PC-9 (cell line): ENCODE measurements around the gene ZSWIM3. TPM values are rescaled to one million over a fixed set of nuclear protein-coding genes. Genes with fewer than 3 reads are reported as not detected.
"Not testable (repeated sequence)": the region's sequence is repeated elsewhere in the genome, so short reads cannot be mapped to it uniquely, and the experiment has no call there.

Experiments
- BruUV-seq: library from RNA; stranded (reverse); fragments of 400-500 nt; replicated peaks from 2 replicates; lab custom pipeline; 2021; lab: Mats Ljungman, UMichigan
- CTCF ChIA-PET: fragments of 300-600 bp; sonication (Branson Sonifier 250); formaldehyde crosslinking; loops from one replicate; lab custom pipeline; 2022; ENCODE audit warnings: antibody characterized with exemption; lab: Charles Lee
- POLR2A ChIA-PET: fragments of 300-600 bp; sonication (Branson Sonifier 250); formaldehyde crosslinking; loops from one replicate; lab custom pipeline; 2022; ENCODE audit warnings: antibody characterized with exemption; ENCODE audit not compliant: unreplicated experiment; lab: Charles Lee
- DNase-seq, 2 experiments: peaks; one replicate each; pipeline versions ENCODE4 v3.0.0 to v3.0.0-alpha.2; 2015 to 2022; ENCODE audit warnings: mixed read lengths in 1 of 2
- H2AFZ ChIP-seq: fragments of 200-600 bp; sonication (generic); 2 replicates; pipeline ENCODE4 v1.8.1; 2017; ENCODE audit warnings: antibody characterized with exemption
- H3F3A ChIP-seq: fragments of 200-600 bp; sonication (generic); 2 replicates; pipeline ENCODE4 v1.8.1; 2017; ENCODE audit warnings: antibody characterized with exemption, mild to moderate bottlenecking, low read depth; ENCODE audit not compliant: insufficient read depth
- H3K27ac ChIP-seq: fragments of 200-600 bp; sonication (generic); 2 replicates; pipeline ENCODE4 v1.6.1; 2016; ENCODE audit warnings: mixed run types
- H3K27me3 ChIP-seq: fragments of 200-600 bp; sonication (generic); 2 replicates; pipeline ENCODE4 v1.6.1; 2016; ENCODE audit warnings: low read depth, mixed run types; ENCODE audit not compliant: insufficient read depth
- H3K36me3 ChIP-seq: fragments of 200-600 bp; sonication (generic); 2 replicates; pipeline ENCODE4 v1.6.1; 2016; ENCODE audit warnings: low read depth, mixed run types
- H3K4me1 ChIP-seq: fragments of 200-600 bp; sonication (generic); replicated peaks from 2 replicates; pipeline ENCODE4 v1.6.1; 2016; ENCODE audit warnings: mixed run types; ENCODE audit not compliant: insufficient read depth
- H3K4me2 ChIP-seq: fragments of 200-600 bp; sonication (generic); 2 replicates; pipeline ENCODE4 v1.6.1; 2017; ENCODE audit warnings: mixed run types
- H3K4me3 ChIP-seq: fragments of 200-600 bp; sonication (generic); 2 replicates; pipeline ENCODE4 v1.6.1; 2016; ENCODE audit warnings: mixed run types
- H3K79me2 ChIP-seq: fragments of 200-600 bp; sonication (generic); 2 replicates; pipeline ENCODE4 v1.6.1; 2017; ENCODE audit warnings: low read depth, mixed run types
- H3K9me2 ChIP-seq: fragments of 200-600 bp; sonication (generic); 2 replicates; pipeline ENCODE4 v1.8.1; 2017; ENCODE audit warnings: mild to moderate bottlenecking; ENCODE audit not compliant: insufficient read depth
- H3K9me3 ChIP-seq: fragments of 200-600 bp; sonication (generic); 2 replicates; pipeline ENCODE4 v1.8.1; 2016; ENCODE audit warnings: low read depth; ENCODE audit not compliant: insufficient read depth
- H4K20me1 ChIP-seq: fragments of 200-600 bp; sonication (generic); 2 replicates; pipeline ENCODE4 v1.8.1; 2017; ENCODE audit not compliant: insufficient read depth
- CTCF ChIP-seq: fragments of 200-600 bp; sonication (generic); conservative IDR thresholded peaks from 2 replicates; pipeline ENCODE4 v1.6.1; 2017; ENCODE audit warnings: mixed run types, antibody characterized with exemption, mild to moderate bottlenecking, moderate library complexity
- EZH2 ChIP-seq: fragments of 200-600 bp; sonication (generic); IDR thresholded peaks from 2 replicates; pipeline ENCODE4 v1.8.0; 2017; ENCODE audit warnings: antibody characterized with exemption, low read depth
- intact Hi-C: fragments of 100-400 bp; cut with micrococcal nuclease; formaldehyde crosslinking; loops from one replicate; pipeline ENCODE4 v1.10.0; 2022; ENCODE audit not compliant: unreplicated experiment
- total RNA-seq: library from RNA; stranded (reverse); gene quantifications from 2 replicates; pipeline ENCODE4 v1.2.3, GENCODE V29; 2021

The ZSWIM3 gene
- total RNA-seq, 1 experiment from 2014 or later, result 2.7 TPM

GRCh38 chr20:45872626-45873025, 15.2 kb downstream of the ZSWIM3 start:
- intact Hi-C loops, result no loop called here
- no TSS peak for BruUV-seq
- H2AFZ ChIP-seq, result no peak overlapping the region
- ChIA-PET POLR2A (no interaction called here), CTCF (no interaction called here)
- no peaks in the 10 kb centered on the region for H3K9me3 ChIP-seq
- no peaks in the 10 kb centered on the region for H4K20me1 ChIP-seq
- H3K9me2 ChIP-seq, result no peaks in the 10 kb centered on the region
- no peaks in the 10 kb centered on the region for H3K27me3 ChIP-seq
- H3K36me3 ChIP-seq, result no peaks in the 10 kb centered on the region
- TF ChIP-seq EZH2 (no peak), CTCF (no peak)
- peaks cover 27% of the 10 kb centered on the region for H3K4me1 ChIP-seq
- H3F3A ChIP-seq, result peaks cover 22% of the 10 kb centered on the region; the same call in 1 of the 2 replicates
- H3K4me3 ChIP-seq, result no peak overlapping the region
- H3K27ac ChIP-seq, result peak overlapping the region; percentile 21
- DNase-seq, result peak; percentile 41 to 77
- no peaks in the 10 kb centered on the region for H3K79me2 ChIP-seq
- H3K4me2 ChIP-seq, result peak overlapping the region; percentile 34

GRCh38 chr20:45873409-45874103, 16.1 kb downstream of the ZSWIM3 start:
- no peaks in the 10 kb centered on the region for H3K36me3 ChIP-seq
- no peak overlapping the region for H3K27ac ChIP-seq
- peaks cover 14% of the 10 kb centered on the region; the same call in 1 of the 2 replicates for H3F3A ChIP-seq
- DNase-seq, result peak in 1 of 2 experiments; percentile 31
- no TSS peak for BruUV-seq
- CTCF ChIA-PET, result no interaction called here
- no peaks in the 10 kb centered on the region for H4K20me1 ChIP-seq
- TF ChIP-seq EZH2, result no peak
- TF ChIP-seq CTCF, result no peak
- H3K79me2 ChIP-seq, result no peaks in the 10 kb centered on the region
- H3K4me2 ChIP-seq, result no peak overlapping the region
- H3K9me2 ChIP-seq, result no peaks in the 10 kb centered on the region
- intact Hi-C loops, result no loop called here
- no peaks in the 10 kb centered on the region for H3K27me3 ChIP-seq
- H2AFZ ChIP-seq, result no peak overlapping the region
- POLR2A ChIA-PET, result no interaction called here
- H3K4me3 ChIP-seq, result no peak overlapping the region
- H3K9me3 ChIP-seq, result no peaks in the 10 kb centered on the region
- H3K4me1 ChIP-seq, result peaks cover 18% of the 10 kb centered on the region

GRCh38 chr20:45874104-45874481, 16.7 kb downstream of the ZSWIM3 start:
- H3K9me2 ChIP-seq, H3K9me3 ChIP-seq, POLR2A ChIA-PET, BruUV-seq, DNase-seq, H3K79me2 ChIP-seq, H4K20me1 ChIP-seq, H3K4me2 ChIP-seq, intact Hi-C loops, H3K27ac ChIP-seq, CTCF ChIA-PET, H2AFZ ChIP-seq, H3K27me3 ChIP-seq, H3K4me3 ChIP-seq, H3K36me3 ChIP-seq: not testable (repeated sequence)
- Histone ChIP-seq H3K4me1 (peaks cover 18% of the 10 kb centered on the region), H3F3A (peaks cover 14% of the 10 kb centered on the region; the same call in 1 of the 2 replicates)
